Measurements from ENCODE around the gene MMP12. TPM values are rescaled to one million over a fixed set of nuclear protein-coding genes. Genes with fewer than 3 reads are reported as not detected.

Gene MMP12
- not detected in 2 replicates for total RNA-seq
- long read RNA-seq, result 0 reads

DNA sequence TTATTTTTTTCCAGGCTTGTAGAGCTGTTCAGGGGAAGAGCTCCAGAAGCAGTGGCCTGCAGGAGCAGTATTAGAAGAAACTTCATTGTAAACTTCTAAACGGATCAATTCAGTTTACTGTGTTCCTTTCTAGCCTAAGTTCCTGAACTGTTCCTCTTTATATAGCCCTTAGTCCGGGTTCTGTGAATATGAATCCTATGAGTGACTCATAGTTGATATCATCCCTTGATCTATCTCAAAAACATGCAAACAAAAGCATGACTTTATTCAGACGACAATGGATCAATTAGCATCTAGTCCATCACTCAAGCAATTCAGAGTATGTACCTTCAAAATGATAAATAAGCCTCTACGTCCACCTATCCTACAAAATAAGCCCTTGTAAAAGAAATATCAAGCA is at the start of gene MMP12:
Gene MMP12, minus strand, starts transcription at position 131 of the 400 bp plus-strand sequence. Its CDS starts 45 bp downstream, at position 86.
- DNase-seq (ENCODE audit: extremely low spot score, unreplicated experiment), result no peak
- Mint-ChIP-seq H3K36me3 (ENCODE audit: unreplicated experiment) (no peaks in the 10 kb centered on the region), H3K4me3 (ENCODE audit: unreplicated experiment) (no peak within 1 kb of the TSS), H3K9me3 (ENCODE audit: unreplicated experiment) (no peaks in the 10 kb centered on the region), H3K27me3 (ENCODE audit: unreplicated experiment) (peaks cover 15% of the 10 kb centered on the region), H3K27ac (ENCODE audit: unreplicated experiment) (no peak within 1 kb of the TSS), H3K4me1 (ENCODE audit: unreplicated experiment) (no peaks in the 10 kb centered on the region)
- TF ChIP-seq, protein P1, sequence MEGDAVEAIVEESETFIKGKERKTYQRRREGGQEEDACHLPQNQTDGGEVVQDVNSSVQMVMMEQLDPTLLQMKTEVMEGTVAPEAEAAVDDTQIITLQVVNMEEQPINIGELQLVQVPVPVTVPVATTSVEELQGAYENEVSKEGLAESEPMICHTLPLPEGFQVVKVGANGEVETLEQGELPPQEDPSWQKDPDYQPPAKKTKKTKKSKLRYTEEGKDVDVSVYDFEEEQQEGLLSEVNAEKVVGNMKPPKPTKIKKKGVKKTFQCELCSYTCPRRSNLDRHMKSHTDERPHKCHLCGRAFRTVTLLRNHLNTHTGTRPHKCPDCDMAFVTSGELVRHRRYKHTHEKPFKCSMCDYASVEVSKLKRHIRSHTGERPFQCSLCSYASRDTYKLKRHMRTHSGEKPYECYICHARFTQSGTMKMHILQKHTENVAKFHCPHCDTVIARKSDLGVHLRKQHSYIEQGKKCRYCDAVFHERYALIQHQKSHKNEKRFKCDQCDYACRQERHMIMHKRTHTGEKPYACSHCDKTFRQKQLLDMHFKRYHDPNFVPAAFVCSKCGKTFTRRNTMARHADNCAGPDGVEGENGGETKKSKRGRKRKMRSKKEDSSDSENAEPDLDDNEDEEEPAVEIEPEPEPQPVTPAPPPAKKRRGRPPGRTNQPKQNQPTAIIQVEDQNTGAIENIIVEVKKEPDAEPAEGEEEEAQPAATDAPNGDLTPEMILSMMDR (IDR thresholded peaks at IDR 0.05), result no peak

DNA sequence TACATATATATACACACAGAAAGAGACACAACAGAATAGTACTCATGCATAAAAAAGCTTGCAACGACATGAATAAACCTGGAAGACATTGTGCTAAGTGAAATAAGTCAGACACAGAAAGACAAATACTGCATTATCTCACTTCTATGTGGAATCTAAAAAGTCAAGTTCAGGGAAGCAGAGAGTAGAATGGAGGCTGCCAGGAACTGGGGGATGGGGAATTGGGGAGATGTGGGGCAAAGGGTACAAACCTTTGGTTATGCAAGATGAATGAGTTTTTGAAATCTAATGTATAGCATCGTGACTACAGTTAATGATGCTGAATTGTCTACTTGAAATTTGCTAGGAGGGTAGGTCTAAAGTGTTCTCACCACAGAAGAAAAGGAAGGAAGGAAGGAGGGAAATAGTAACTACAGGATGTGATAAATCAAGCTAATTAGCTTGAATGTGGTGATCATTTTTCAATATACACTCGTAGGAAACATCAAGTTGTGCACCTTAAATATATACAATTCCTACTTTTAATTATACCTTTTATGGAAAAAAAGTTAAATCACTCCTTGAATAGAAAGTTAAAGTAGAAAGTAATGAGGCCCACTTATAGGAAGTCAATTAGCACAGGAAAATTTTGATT is 46.9 kb upstream of the MMP12 start:
- no peaks in the 10 kb centered on the region for H3K9me3 Mint-ChIP-seq (ENCODE audit: unreplicated experiment)
- no peaks in the 10 kb centered on the region for H3K27me3 Mint-ChIP-seq (ENCODE audit: unreplicated experiment)
- no peak overlapping the region for H3K27ac Mint-ChIP-seq (ENCODE audit: unreplicated experiment)
- TF ChIP-seq, protein P1 (IDR thresholded peaks at IDR 0.05), result no peak
- H3K4me1 Mint-ChIP-seq (ENCODE audit: unreplicated experiment), result peaks cover 22% of the 10 kb centered on the region
- no peak for DNase-seq (ENCODE audit: extremely low spot score, unreplicated experiment)
- no peak overlapping the region for H3K4me3 Mint-ChIP-seq (ENCODE audit: unreplicated experiment)
- no peaks in the 10 kb centered on the region for H3K36me3 Mint-ChIP-seq (ENCODE audit: unreplicated experiment)

DNA sequence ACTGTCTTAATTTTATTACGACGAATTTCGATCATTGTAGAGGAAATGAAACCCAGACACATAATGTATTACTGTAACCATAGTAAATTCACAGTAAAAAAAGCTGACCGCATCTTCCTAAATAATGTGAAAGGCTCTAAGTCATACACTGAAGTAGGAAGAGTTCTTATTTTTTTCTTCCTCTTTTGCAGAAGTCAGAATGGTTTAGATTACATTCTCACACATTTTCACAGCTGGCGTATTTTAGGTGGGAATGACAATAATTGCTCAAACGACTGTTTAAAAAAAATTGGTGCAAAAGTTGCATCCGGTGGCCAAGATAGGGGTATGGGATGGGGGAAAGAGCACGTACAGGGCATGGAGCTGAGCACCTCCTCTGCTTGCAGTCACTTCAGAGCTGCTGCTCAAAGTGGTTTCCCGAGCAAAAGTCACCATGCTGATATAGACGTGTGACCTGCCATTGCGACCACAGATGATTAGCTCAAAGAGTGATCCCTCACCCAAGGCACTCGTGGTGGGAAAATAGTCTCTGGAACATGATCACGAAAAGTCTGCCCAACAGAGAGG is 45.4 kb upstream of the MMP12 start:
- Mint-ChIP-seq H3K36me3 (ENCODE audit: unreplicated experiment) (no peaks in the 10 kb centered on the region), H3K4me3 (ENCODE audit: unreplicated experiment) (no peak overlapping the region), H3K9me3 (ENCODE audit: unreplicated experiment) (no peaks in the 10 kb centered on the region), H3K27ac (ENCODE audit: unreplicated experiment) (no peak overlapping the region), H3K4me1 (ENCODE audit: unreplicated experiment) (peaks cover 11% of the 10 kb centered on the region), H3K27me3 (ENCODE audit: unreplicated experiment) (no peaks in the 10 kb centered on the region)
- no peak for DNase-seq (ENCODE audit: extremely low spot score, unreplicated experiment)
- TF ChIP-seq, protein P1 (IDR thresholded peaks at IDR 0.05), result no peak

DNA sequence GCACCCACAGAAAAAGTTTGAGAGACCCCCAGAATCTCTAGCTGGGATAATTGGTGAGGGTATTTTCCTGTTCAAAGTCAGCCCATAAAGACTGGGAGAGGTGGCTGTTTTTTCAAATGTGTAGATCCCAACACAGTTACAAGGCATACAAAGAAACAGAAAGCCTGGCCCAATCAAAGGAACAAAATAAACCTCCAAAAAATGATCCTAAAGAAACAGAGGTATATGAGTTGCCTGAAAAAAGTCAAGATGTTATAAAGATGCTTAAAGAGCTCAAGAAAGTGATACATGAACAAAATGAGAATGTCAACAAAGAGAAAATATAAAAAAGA is 40.2 kb upstream of the MMP12 start:
- no peak for DNase-seq (ENCODE audit: extremely low spot score, unreplicated experiment)
- Mint-ChIP-seq H3K4me3 (ENCODE audit: unreplicated experiment) (no peak overlapping the region), H3K27ac (ENCODE audit: unreplicated experiment) (no peak overlapping the region), H3K27me3 (ENCODE audit: unreplicated experiment) (no peaks in the 10 kb centered on the region), H3K36me3 (ENCODE audit: unreplicated experiment) (no peaks in the 10 kb centered on the region), H3K4me1 (ENCODE audit: unreplicated experiment) (no peaks in the 10 kb centered on the region), H3K9me3 (ENCODE audit: unreplicated experiment) (no peaks in the 10 kb centered on the region)
- TF ChIP-seq, protein P1 (IDR thresholded peaks at IDR 0.05), result no peak

DNA sequence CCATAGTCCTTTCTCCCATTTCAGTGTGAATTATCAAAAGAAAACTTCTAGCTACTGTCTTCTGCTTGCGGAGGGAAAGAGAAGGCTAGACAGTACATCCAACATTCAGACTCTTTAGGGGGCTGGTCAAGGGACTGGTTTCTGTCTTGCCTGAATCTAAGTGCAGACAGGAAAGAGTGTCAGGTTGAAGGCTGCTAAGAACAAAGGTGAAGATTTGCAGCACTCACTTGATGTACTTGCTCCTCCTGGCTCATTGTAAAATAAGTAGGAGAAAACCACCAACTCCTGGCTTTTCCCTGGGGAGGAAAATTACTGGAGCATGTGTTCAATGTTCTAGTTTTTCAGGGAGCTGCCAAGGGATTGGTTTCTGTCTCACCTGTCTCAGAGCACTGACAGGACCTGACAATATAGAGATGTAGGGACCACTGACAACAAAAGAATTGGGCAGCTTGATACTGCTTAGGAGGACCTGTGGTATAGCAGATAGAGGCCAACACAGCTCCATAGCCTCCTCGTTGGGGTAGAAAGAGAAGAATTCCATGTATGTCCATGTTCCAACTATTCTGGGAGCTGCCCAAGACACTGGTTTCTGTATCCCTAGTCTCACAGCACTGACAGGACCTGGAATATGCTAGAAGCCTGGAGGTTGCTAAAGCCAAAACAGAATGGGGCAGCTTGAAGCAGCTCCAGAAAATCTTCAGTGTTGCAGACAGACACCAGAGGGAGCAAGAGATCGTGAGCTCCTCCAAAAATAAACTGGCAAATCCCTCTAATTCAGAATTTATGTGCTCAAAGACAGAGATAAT is 39.7 kb upstream of the MMP12 start:
- Mint-ChIP-seq H3K36me3 (ENCODE audit: unreplicated experiment) (no peaks in the 10 kb centered on the region), H3K4me1 (ENCODE audit: unreplicated experiment) (no peaks in the 10 kb centered on the region), H3K27ac (ENCODE audit: unreplicated experiment) (no peak overlapping the region), H3K9me3 (ENCODE audit: unreplicated experiment) (no peaks in the 10 kb centered on the region), H3K27me3 (ENCODE audit: unreplicated experiment) (no peaks in the 10 kb centered on the region), H3K4me3 (ENCODE audit: unreplicated experiment) (no peak overlapping the region)
- TF ChIP-seq, protein P1 (IDR thresholded peaks at IDR 0.05), result peak; percentile 82
- peak; percentile 23 for DNase-seq (ENCODE audit: extremely low spot score, unreplicated experiment)
